A549 treated with AZD9567 at 1 μM for 4 hours (cell line): ENCODE measurements around the gene FREM3. TPM values are rescaled to one million over a fixed set of nuclear protein-coding genes. Genes with fewer than 3 reads are reported as not detected.

ENCODE experiments used
- total RNA-seq: library from RNA; stranded (reverse); fragments of 200-300 nt; extraction: Qiagen RNA extraction; gene quantifications from 5 replicates; pipeline ENCODE4 v1.2.3, GENCODE V29; 2022; ENCODE audit not compliant: insufficient read depth

Gene FREM3
- total RNA-seq, result not detected in 5 replicates

GRCh38 chr4:143700416-143701352 lies at the start of gene FREM3:
Gene FREM3, minus strand, starts transcription at chr4:143700675. Its CDS starts 0 bp downstream, at chr4:143700675.

Other genes starting within 250 kb of the FREM3 start
- gene SMARCA5, start 187.0 kb downstream of the FREM3 start, total RNA-seq, result 19.6 to 22.6 TPM (median 20.7 TPM) in 5 replicates
- not detected in 5 replicates for gene GYPE, start 204.9 kb upstream of the FREM3 start, total RNA-seq